H1 (cell line): ENCODE measurements around the gene ADAT3. TPM values are rescaled to one million over a fixed set of nuclear protein-coding genes. Genes with fewer than 3 reads are reported as not detected.

ENCODE experiments used
- CTCF ChIA-PET: fragments of 300-600 bp; sonication (Branson Sonifier 250); formaldehyde crosslinking; loops from one replicate; lab custom pipeline; 2021; ENCODE audit not compliant: partially characterized antibody; lab: Charles Lee
- POLR2A ChIA-PET: fragments of 300-600 bp; sonication (Branson Sonifier 250); formaldehyde crosslinking; loops from one replicate; lab custom pipeline; 2021; ENCODE audit warnings: inconsistent platforms; ENCODE audit not compliant: partially characterized antibody; lab: Charles Lee
- DNase-seq, 2 experiments: peaks; one replicate each; pipeline versions ENCODE4 v3.0.0 to v3.0.0-alpha.2; 2010 to 2022; ENCODE audit warnings: low spot score in 2 of 2, low read depth in 1 of 2, mixed read lengths in 1 of 2
- FAIRE-seq: peaks from 2 replicates; lab custom pipeline; 2011; peaks lifted over from hg19 to GRCh38; lab: Jason Lieb, UNC
- H2AFZ ChIP-seq: 2 replicates; pipeline ENCODE4 v1.8.1; 2012; ENCODE audit warnings: low read length, inconsistent platforms
- H2AK5ac ChIP-seq: 2 replicates; pipeline ENCODE4 v1.6.1; 2013; ENCODE audit warnings: low read depth, low read length
- H2BK120ac ChIP-seq: replicated peaks from 2 replicates; pipeline ENCODE3; 2013; ENCODE audit warnings: low read depth, low read length, inconsistent platforms
- H2BK12ac ChIP-seq: 2 replicates; pipeline ENCODE4 v1.6.1; 2013; ENCODE audit warnings: low read depth, low read length
- H2BK15ac ChIP-seq: 2 replicates; pipeline ENCODE4 v1.6.1; 2013; ENCODE audit warnings: low read length
- H2BK20ac ChIP-seq: 2 replicates; pipeline ENCODE4 v1.6.1; 2013; ENCODE audit warnings: low read length
- H2BK5ac ChIP-seq: 2 replicates; pipeline ENCODE4 v1.6.1; 2013; ENCODE audit warnings: low read depth, low read length
- H3K14ac ChIP-seq: 2 replicates; pipeline ENCODE4 v1.6.1; 2013; ENCODE audit warnings: inconsistent platforms; ENCODE audit not compliant: insufficient read length
- H3K18ac ChIP-seq: 2 replicates; pipeline ENCODE4 v1.6.1; 2013; ENCODE audit warnings: low read length; ENCODE audit errors: extremely low read depth
- H3K23ac ChIP-seq: 2 replicates; pipeline ENCODE4 v1.6.1; 2013; ENCODE audit warnings: inconsistent platforms; ENCODE audit not compliant: insufficient read length
- H3K23me2 ChIP-seq: 2 replicates; pipeline ENCODE4 v1.6.1; 2013; ENCODE audit warnings: low read depth, low read length
- H3K27ac ChIP-seq: 2 replicates; pipeline ENCODE4 v1.6.1; 2011; ENCODE audit warnings: low read depth, low read length, inconsistent platforms
- H3K27me3 ChIP-seq, 4 experiments: replicated peaks in 1 of 4; 1 replicate in 1 of 4; 2 replicates in 3 of 4; pipeline versions ENCODE4 v1.6.1 to v1.8.1; 2011 to 2013; ENCODE audit warnings: low read length in 3 of 4, mild to moderate bottlenecking in 3 of 4, inconsistent platforms in 2 of 4, mixed read lengths in 2 of 4, moderate library complexity in 1 of 4; ENCODE audit not compliant: control insufficient read depth in 3 of 4, insufficient read depth in 3 of 4; ENCODE audit errors: extremely low read depth in 1 of 4
- H3K36me3 ChIP-seq, 4 experiments: 2 replicates each; pipeline versions ENCODE4 v1.6.1 to v1.8.1; 2011 to 2013; ENCODE audit warnings: mild to moderate bottlenecking in 4 of 4, low read length in 3 of 4, moderate library complexity in 2 of 4, control low read depth in 1 of 4, inconsistent platforms in 1 of 4; ENCODE audit not compliant: insufficient read depth in 4 of 4, control insufficient read depth in 2 of 4
- H3K4ac ChIP-seq: replicated peaks from 2 replicates; pipeline ENCODE3; 2013; ENCODE audit warnings: low read length, low read depth, mixed read lengths, inconsistent platforms; ENCODE audit not compliant: insufficient read length
- H3K4me1 ChIP-seq, 4 experiments: replicated peaks in 1 of 4; 1 replicate in 1 of 4; 2 replicates in 3 of 4; pipeline versions ENCODE4 v1.6.1 to v1.8.1; 2011 to 2013; ENCODE audit warnings: low read length in 3 of 4, inconsistent platforms in 2 of 4, mixed read lengths in 1 of 4; ENCODE audit not compliant: insufficient read depth in 4 of 4, control insufficient read depth in 3 of 4
- H3K4me2 ChIP-seq, 2 experiments: 2 replicates each; pipeline versions ENCODE4 v1.6.1 to v1.8.1; 2011 to 2013; ENCODE audit warnings: low read depth in 2 of 2, low read length in 2 of 2, control low read depth in 1 of 2, inconsistent platforms in 1 of 2, mild to moderate bottlenecking in 1 of 2; ENCODE audit not compliant: insufficient read depth in 1 of 2
- H3K4me3 ChIP-seq, 4 experiments: fragments of 200-600, 300-600 bp in 1 of 4; sonication (generic), shearing (Covaris generic), sonication (Bioruptor Twin) in 1 of 4; 2 replicates each; pipeline versions ENCODE4 v1.5.1 to v1.8.1; 2011 to 2016; ENCODE audit warnings: low read length in 4 of 4, low read depth in 3 of 4, control low read depth in 2 of 4, inconsistent platforms in 2 of 4, mild to moderate bottlenecking in 2 of 4, mixed read lengths in 1 of 4, moderate library complexity in 1 of 4; ENCODE audit not compliant: insufficient read depth in 2 of 4; ENCODE audit errors: extremely low read depth in 1 of 4
- H3K56ac ChIP-seq: replicated peaks from 2 replicates; pipeline ENCODE3; 2013; ENCODE audit warnings: low read depth, mild to moderate bottlenecking, mixed read lengths, low read length, inconsistent platforms; ENCODE audit not compliant: insufficient read length
- H3K79me1 ChIP-seq: 2 replicates; pipeline ENCODE4 v1.6.1; 2013; ENCODE audit warnings: low read depth, low read length, control low read depth
- H3K79me2 ChIP-seq, 2 experiments: 2 replicates each; pipeline versions ENCODE4 v1.6.1 to v1.8.1; 2012 to 2013; ENCODE audit warnings: low read length in 2 of 2, mild to moderate bottlenecking in 2 of 2, inconsistent platforms in 1 of 2; ENCODE audit not compliant: insufficient read depth in 2 of 2, control insufficient read depth in 1 of 2
- H3K9ac ChIP-seq, 4 experiments: replicated peaks in 1 of 4; 1 replicate in 1 of 4; 2 replicates in 3 of 4; pipeline versions ENCODE4 v1.6.1 to v1.8.1; 2011 to 2013; ENCODE audit warnings: low read depth in 3 of 4, low read length in 3 of 4, control low read depth in 2 of 4, mild to moderate bottlenecking in 2 of 4, moderate library complexity in 2 of 4, inconsistent platforms in 1 of 4; ENCODE audit errors: extremely low read depth in 1 of 4
- H3K9me3 ChIP-seq, 2 experiments: 2 replicates each; pipeline versions ENCODE4 v1.6.1 to v1.8.1; 2012 to 2013; ENCODE audit warnings: mild to moderate bottlenecking in 2 of 2, moderate library complexity in 2 of 2, control low read depth in 1 of 2, inconsistent platforms in 1 of 2, low read depth in 1 of 2, low read length in 1 of 2, mixed read lengths in 1 of 2; ENCODE audit not compliant: insufficient read depth in 2 of 2
- H4K20me1 ChIP-seq, 2 experiments: replicated peaks in 1 of 2; 2 replicates each; pipeline versions ENCODE3 to v1.8.1; 2011 to 2013; ENCODE audit warnings: inconsistent platforms in 2 of 2, low read length in 2 of 2, mild to moderate bottlenecking in 1 of 2; ENCODE audit not compliant: insufficient read depth in 2 of 2, control insufficient read depth in 1 of 2
- H4K5ac ChIP-seq: 2 replicates; pipeline ENCODE4 v1.6.1; 2013; ENCODE audit warnings: low read length, low read depth, mixed read lengths, inconsistent platforms; ENCODE audit not compliant: insufficient read length
- H4K8ac ChIP-seq: 2 replicates; pipeline ENCODE4 v1.8.0; 2013; ENCODE audit warnings: mild to moderate bottlenecking, moderate library complexity, low read length, inconsistent platforms; ENCODE audit not compliant: insufficient read depth; ENCODE audit errors: extremely low read depth
- H4K91ac ChIP-seq: replicated peaks from 2 replicates; pipeline ENCODE3; 2013; ENCODE audit warnings: low read length, mixed read lengths, inconsistent platforms; ENCODE audit not compliant: insufficient read length
- ATF3 ChIP-seq: IDR thresholded peaks from 2 replicates; pipeline ENCODE4 v1.6.1; 2011; ENCODE audit warnings: low read depth, mild to moderate bottlenecking, low read length; ENCODE audit not compliant: insufficient read depth
- BACH1 ChIP-seq: IDR thresholded peaks from 2 replicates; pipeline ENCODE4 v1.6.1; 2012; ENCODE audit warnings: low read length, improper control_type of control experiment
- BRCA1 ChIP-seq: IDR thresholded peaks from 2 replicates; pipeline ENCODE4 v1.6.1; 2012; ENCODE audit warnings: low read depth, low read length, improper control_type of control experiment
- CBX8 ChIP-seq: fragments of 300-800, 300-1000 bp; sonication (generic); IDR thresholded peaks from 2 replicates; pipeline ENCODE4 v1.7.1; 2016; ENCODE audit warnings: low read depth, low read length, borderline replicate concordance
- CHD2 ChIP-seq: IDR thresholded peaks from 2 replicates; pipeline ENCODE4 v1.6.1; 2012; ENCODE audit warnings: low read length, improper control_type of control experiment
- CREB1 ChIP-seq: IDR thresholded peaks from 2 replicates; pipeline ENCODE4 v1.6.1; 2012; ENCODE audit warnings: inconsistent platforms
- CTBP2 ChIP-seq: IDR thresholded peaks from 2 replicates; pipeline ENCODE4 v1.7.0; 2011; ENCODE audit warnings: borderline replicate concordance, mild to moderate bottlenecking, moderate library complexity, mixed read lengths, low read length; ENCODE audit not compliant: insufficient read depth, insufficient read length
- JUND ChIP-seq: IDR thresholded peaks from 2 replicates; pipeline ENCODE4 v1.6.1; 2011; ENCODE audit warnings: mild to moderate bottlenecking, improper control_type of control experiment, low read length
- RAD21 ChIP-seq, 2 experiments: IDR thresholded peaks in 1 of 2; conservative IDR thresholded peaks in 1 of 2; 2 replicates each; pipeline ENCODE4 v1.6.1; 2011; ENCODE audit warnings: low read depth in 2 of 2, low read length in 2 of 2, improper control_type of control experiment in 1 of 2, inconsistent platforms in 1 of 2, mild to moderate bottlenecking in 1 of 2, moderate library complexity in 1 of 2
- SIN3A ChIP-seq, 2 experiments: IDR thresholded peaks in 1 of 2; conservative IDR thresholded peaks in 1 of 2; 2 replicates each; pipeline ENCODE4 v1.6.1; 2011 to 2012; ENCODE audit warnings: low read length in 2 of 2, improper control_type of control experiment in 1 of 2, low read depth in 1 of 2, mild to moderate bottlenecking in 1 of 2
- TBP ChIP-seq: IDR thresholded peaks from 2 replicates; pipeline ENCODE4 v1.6.1; 2011; ENCODE audit warnings: low read depth, low read length, improper control_type of control experiment
- ZNF274 ChIP-seq: IDR thresholded peaks from 2 replicates; pipeline ENCODE4 v1.7.0; 2012; ENCODE audit warnings: low read length, borderline replicate concordance; ENCODE audit errors: extremely low read depth
- WGBS, 2 experiments: shearing (Covaris generic) in 1 of 2; methylation state at CpG; one replicate each; pipeline versions ENCODE4 v1.1.6 to v1.1.7; 2013 to 2015; ENCODE audit warnings: low lambda C conversion rate in 2 of 2, mixed read lengths in 2 of 2, inconsistent platforms in 1 of 2, low coverage in 1 of 2, missing lambda C conversion rate in 1 of 2; ENCODE audit not compliant: insufficient replicate concordance in 2 of 2, insufficient coverage in 1 of 2, insufficient read length in 1 of 2; ENCODE audit errors: extremely low coverage in 1 of 2, missing lambda C conversion rate in 1 of 2; 5-methylcytosine and 5-hydroxymethylcytosine counted together
- polyA plus RNA-seq, 7 experiments: library from polyadenylated mRNA; depleted of rRNA in 3 of 7; stranded (reverse) in 5 of 7; unstranded in 2 of 7; fragments of >200 nt in 5 of 7; fragments of 200-250 nt in 2 of 7; gene quantifications; 1 replicate in 5 of 7; 2 replicates in 1 of 7; 4 replicates in 1 of 7; pipeline versions ENCODE4 v1.2.1 to v1.2.3, GENCODE V29; 2011 to 2013; ENCODE audit warnings: missing spikeins in 2 of 7, mixed read lengths in 2 of 7
- total RNA-seq: library from RNA; stranded (reverse); fragmentation: NEBNext Ultra II Directional; extraction: Animal tissue kit (Norgen Biotek cat#: 25700); gene quantifications from 2 replicates; pipeline ENCODE4 v1.2.1, GENCODE V29; 2021
- TF ChIP-seq, protein P1 (sequence below): IDR thresholded peaks from 2 replicates; pipeline ENCODE4 v1.6.1; 2012; ENCODE audit warnings: inconsistent platforms

Gene ADAT3
- total and polyA plus RNA-seq, 2 of the 8 experiments (the other 6 are each of a cell fraction or from before 2014, with no cell fraction given) = 5.4 to 10.8 TPM

GRCh38 chr19:1920644-1921043 lies 15.4 kb downstream of the ADAT3 start:
- H3K79me1 ChIP-seq = peaks cover 3% of the 10 kb centered on the region
- no peak overlapping the region for H3K18ac ChIP-seq
- POLR2A ChIA-PET = interaction anchor here (0.5 to 1.3 kb wide), 2 partner anchors 14 to 79 kb away, joined by 3 to 6 read pairs; no protein-coding TSS in a partner anchor
- no peak overlapping the region; the same call in 1 of the 2 replicates for H2BK5ac ChIP-seq
- no peak overlapping the region for H3K27ac ChIP-seq
- no peak overlapping the region for H3K14ac ChIP-seq
- H3K9ac ChIP-seq = no peak overlapping the region
- H3K27me3 ChIP-seq = no peaks in the 10 kb centered on the region
- H2BK12ac ChIP-seq = no peak overlapping the region
- H3K79me2 ChIP-seq = no peaks in the 10 kb centered on the region
- H3K4me1 ChIP-seq = peaks cover 0 to 3% (median 0%) of the 10 kb centered on the region in 4 experiments; a peak in 1 of 7 replicates
- no peak overlapping the region for H3K4ac ChIP-seq
- H4K91ac ChIP-seq = no peak overlapping the region
- no peaks in the 10 kb centered on the region for H3K9me3 ChIP-seq
- no peak overlapping the region; the same call in 1 of the 2 replicates for H4K8ac ChIP-seq
- peaks cover 3 to 6% of the 10 kb centered on the region in 2 experiments for H4K20me1 ChIP-seq
- no peak overlapping the region for H2BK120ac ChIP-seq
- no peak overlapping the region for H2BK15ac ChIP-seq
- 96% methylated on average over 18 of the region's 19 CpGs; no CpG with 5 or more reads in 1 of the 2 experiments for WGBS, 2 experiments
- CTCF ChIA-PET = interaction anchor here (0.6 to 6.5 kb wide), 5 partner anchors 8 to 101 kb away, joined by 3 to 39 read pairs (median 3); no protein-coding TSS in a partner anchor
- H3K36me3 ChIP-seq = peaks cover 12 to 50% (median 29%) of the 10 kb centered on the region in 4 experiments; a peak in 7 of 8 replicates
- no peak overlapping the region for H2AK5ac ChIP-seq
- no peak overlapping the region for H3K4me3 ChIP-seq
- H2BK20ac ChIP-seq = no peak overlapping the region
- no peak overlapping the region for H2AFZ ChIP-seq
- H3K23me2 ChIP-seq = no peaks in the 10 kb centered on the region
- DNase-seq (no peak), FAIRE-seq (no peak)
- H3K56ac ChIP-seq = no peak overlapping the region
- no peak overlapping the region for H3K4me2 ChIP-seq
- H4K5ac ChIP-seq = no peak overlapping the region
- H3K23ac ChIP-seq = no peak overlapping the region
- TF ChIP-seq, protein P1, sequence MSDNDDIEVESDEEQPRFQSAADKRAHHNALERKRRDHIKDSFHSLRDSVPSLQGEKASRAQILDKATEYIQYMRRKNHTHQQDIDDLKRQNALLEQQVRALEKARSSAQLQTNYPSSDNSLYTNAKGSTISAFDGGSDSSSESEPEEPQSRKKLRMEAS = no peak
- TF ChIP-seq CBX8 = no peak
- TF ChIP-seq ATF3 = no peak
- no peak for TF ChIP-seq TBP
- TF ChIP-seq SIN3A (conservative IDR thresholded peaks at IDR 0.05 in 1 of 2, IDR thresholded peaks at IDR 0.05 in 1 of 2; ENCODE audit: low read depth in 1 of 2, low read length in 2 of 2) = no peak
- no peak for TF ChIP-seq JUND
- TF ChIP-seq RAD21 (IDR thresholded peaks at IDR 0.05 in 1 of 2, conservative IDR thresholded peaks at IDR 0.05 in 1 of 2; ENCODE audit: low read depth in 2 of 2, low read length in 2 of 2) = no peak
- TF ChIP-seq CREB1 = no peak
- no peak for TF ChIP-seq CHD2
- no peak for TF ChIP-seq BACH1
- TF ChIP-seq CTBP2 = no peak
- no peak for TF ChIP-seq BRCA1
- no peak for TF ChIP-seq ZNF274
